OCI-M2 (cell line): Measurements from ENCODE around the gene MYOM1.
"Not testable (repeated sequence)": the region's sequence is repeated elsewhere in the genome, so short reads cannot be mapped to it uniquely, and the experiment has no call there.

ENCODE experiments used
- DNase-seq: peaks from one replicate; lab custom pipeline; 2025; ENCODE audit not compliant: unreplicated experiment; lab: John Stamatoyannopoulos, UW

MYOM1 gene

DNA sequence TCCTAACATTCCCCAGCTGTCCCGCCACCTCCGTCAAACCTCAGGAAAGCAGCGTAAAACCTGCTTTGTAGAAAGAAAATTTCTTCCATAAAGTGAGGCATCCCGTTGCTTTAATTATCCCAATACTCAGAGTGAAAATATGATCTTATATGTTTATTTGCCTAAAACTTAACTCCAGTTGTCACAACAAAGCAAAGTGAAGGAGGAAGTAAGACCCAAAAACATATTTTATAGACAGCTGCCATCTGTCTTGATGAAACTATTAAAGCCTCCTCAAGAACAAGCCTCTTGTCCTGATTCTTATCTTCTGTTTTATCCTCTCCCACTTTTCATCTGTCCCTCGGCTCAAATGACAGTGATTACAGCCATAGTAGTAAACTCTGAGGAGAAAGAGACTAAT, 177.9 kb downstream of the MYOM1 start:
- DNase-seq, result no peak

GRCh38 chr18:3040881-3041280, 178.9 kb downstream of the MYOM1 start:
- DNase-seq, result no peak

GRCh38 chr18:3040173-3040572, 179.6 kb downstream of the MYOM1 start:
- DNase-seq, result no peak

- DNase-seq, result no peak
Measured at GRCh38 chr18:3037423-3037915, 182.3 kb downstream of the MYOM1 start.

- no peak for DNase-seq
Measured at GRCh38 chr18:3036108-3036507, 183.7 kb downstream of the MYOM1 start.

- no peak for DNase-seq
Measured at GRCh38 chr18:3035635-3036034, 184.1 kb downstream of the MYOM1 start.

- no peak for DNase-seq
Measured at GRCh38 chr18:3032721-3033120, 187.0 kb downstream of the MYOM1 start.

DNA sequence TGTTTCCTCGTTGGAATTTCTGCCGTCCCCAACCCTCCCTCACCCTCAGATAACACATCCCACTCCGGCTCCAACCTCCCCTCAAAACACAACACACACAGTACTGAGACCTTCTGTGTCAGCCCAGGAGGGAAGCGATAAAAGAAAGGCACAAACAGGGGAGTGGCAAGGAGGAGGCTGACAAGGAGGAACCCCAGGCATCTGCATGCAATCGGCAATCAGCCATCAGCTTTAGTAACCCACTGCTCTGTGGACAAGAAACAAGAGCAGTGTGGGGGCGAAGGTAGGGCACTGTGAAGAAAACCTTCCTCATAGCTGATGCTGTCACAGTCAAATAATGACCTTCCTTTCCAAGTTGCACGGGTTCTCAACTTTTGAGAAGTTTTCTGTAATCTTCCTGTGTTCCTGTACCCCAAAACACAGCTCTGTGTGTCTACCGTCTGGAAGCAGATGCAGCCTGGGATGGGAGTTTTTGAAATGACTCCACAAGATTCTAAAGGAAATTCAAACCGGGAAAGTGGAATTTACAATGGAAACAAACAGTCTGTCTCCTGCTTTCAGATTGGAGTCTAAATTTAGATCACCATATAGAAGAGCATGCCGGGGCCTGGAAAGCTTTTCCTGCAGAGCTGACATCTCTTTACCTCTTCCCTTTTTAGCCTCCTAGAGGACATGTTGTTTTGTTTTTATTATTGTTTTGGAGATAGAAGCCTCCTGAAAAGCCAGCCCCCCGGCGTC, 190.4 kb downstream of the MYOM1 start:
- DNase-seq, result no peak

- not testable (repeated sequence) for DNase-seq
Measured at GRCh38 chr18:3028115-3028514, 191.7 kb downstream of the MYOM1 start.

DNA sequence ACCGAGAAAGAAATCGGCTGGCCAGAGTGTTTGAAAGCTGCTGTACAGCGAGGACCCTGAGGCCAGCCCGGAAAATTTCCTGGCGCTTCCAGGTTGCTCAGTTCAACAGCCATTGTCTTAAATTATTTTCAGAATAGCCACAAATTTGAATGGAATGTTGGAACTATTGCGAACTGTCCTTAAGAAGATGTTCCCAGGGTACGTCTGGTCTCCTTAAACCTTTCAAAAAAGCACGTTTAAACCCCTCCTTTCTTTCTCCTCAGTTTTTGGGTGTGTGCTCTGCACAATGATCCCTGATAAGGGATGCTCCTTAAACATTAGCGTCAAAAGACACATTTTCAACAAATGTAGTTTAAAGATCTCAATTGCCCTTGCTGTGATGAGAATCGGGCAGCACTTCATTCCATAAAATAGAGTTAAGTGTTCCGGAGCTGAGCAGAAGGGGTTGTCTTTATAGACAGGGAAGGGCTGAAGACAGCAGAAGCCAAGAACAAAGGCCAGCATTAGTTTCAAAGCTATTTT, 192.3 kb downstream of the MYOM1 start:
- no peak for DNase-seq

GRCh38 chr18:3025544-3025943, 194.2 kb downstream of the MYOM1 start:
- no peak for DNase-seq

DNA sequence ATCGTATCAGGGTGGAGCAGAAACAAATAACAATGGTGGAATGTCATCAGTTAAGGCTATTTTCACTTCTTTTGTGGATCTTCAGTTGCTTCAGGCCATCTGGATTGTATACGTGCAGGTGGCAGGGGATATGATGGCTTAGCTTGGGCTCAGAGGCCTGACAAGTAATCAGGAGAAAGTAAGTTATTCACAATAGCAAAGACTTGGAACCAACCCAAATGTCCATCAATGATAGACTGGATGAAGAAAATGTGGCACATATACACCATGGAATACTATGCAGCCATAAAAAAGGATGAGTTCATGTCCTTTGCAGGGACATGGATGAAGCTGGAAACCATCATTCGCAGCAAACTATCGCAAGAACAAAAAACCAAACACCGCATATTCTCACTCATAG, 196.2 kb downstream of the MYOM1 start:
- not testable (repeated sequence) for DNase-seq
